ENCODE data around the gene PRRT4.
A peak's percentile ranks its signal among the peaks of the same experiment; 100 is the strongest.

Gene PRRT4

DNA sequence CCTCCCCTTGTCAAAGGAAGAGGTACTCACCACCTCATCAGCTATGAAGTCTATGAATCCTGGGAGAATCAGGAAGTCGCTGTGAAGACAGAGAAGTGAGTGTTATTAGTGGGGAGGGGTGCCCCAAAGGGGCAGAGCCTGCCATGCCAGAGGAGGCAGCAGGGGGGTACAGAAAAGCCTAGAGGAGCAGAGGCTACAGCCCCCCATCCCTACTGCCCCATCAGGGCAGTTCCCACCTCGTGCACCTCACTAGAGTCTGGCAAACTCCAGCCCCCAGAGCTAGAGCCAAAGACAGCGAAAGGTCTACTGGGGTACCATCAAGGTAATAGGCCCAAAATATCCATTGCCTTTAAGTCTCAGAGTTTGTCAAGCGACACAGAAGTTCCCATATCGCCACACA, 42.2 kb upstream of the PRRT4 start:
- DNase-seq (ENCODE audit: low read depth): no peak
- TF ChIP-seq, protein P1, sequence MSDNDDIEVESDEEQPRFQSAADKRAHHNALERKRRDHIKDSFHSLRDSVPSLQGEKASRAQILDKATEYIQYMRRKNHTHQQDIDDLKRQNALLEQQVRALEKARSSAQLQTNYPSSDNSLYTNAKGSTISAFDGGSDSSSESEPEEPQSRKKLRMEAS (IDR thresholded peaks at IDR 0.05; ENCODE audit: low read depth, low read length): no peak
- TF ChIP-seq, protein P2, sequence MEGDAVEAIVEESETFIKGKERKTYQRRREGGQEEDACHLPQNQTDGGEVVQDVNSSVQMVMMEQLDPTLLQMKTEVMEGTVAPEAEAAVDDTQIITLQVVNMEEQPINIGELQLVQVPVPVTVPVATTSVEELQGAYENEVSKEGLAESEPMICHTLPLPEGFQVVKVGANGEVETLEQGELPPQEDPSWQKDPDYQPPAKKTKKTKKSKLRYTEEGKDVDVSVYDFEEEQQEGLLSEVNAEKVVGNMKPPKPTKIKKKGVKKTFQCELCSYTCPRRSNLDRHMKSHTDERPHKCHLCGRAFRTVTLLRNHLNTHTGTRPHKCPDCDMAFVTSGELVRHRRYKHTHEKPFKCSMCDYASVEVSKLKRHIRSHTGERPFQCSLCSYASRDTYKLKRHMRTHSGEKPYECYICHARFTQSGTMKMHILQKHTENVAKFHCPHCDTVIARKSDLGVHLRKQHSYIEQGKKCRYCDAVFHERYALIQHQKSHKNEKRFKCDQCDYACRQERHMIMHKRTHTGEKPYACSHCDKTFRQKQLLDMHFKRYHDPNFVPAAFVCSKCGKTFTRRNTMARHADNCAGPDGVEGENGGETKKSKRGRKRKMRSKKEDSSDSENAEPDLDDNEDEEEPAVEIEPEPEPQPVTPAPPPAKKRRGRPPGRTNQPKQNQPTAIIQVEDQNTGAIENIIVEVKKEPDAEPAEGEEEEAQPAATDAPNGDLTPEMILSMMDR (IDR thresholded peaks at IDR 0.05; ENCODE audit: low read depth, low read length): no peak
- TF ChIP-seq POLR2A (IDR thresholded peaks at IDR 0.05; ENCODE audit: extremely low read depth, insufficient read length): no peak
- no peak for TF ChIP-seq MYC (IDR thresholded peaks at IDR 0.05; ENCODE audit: low read depth, low read length)
- H3K4me3 ChIP-seq (ENCODE audit: low read depth, low read length): peak overlapping the region; percentile 87

DNA sequence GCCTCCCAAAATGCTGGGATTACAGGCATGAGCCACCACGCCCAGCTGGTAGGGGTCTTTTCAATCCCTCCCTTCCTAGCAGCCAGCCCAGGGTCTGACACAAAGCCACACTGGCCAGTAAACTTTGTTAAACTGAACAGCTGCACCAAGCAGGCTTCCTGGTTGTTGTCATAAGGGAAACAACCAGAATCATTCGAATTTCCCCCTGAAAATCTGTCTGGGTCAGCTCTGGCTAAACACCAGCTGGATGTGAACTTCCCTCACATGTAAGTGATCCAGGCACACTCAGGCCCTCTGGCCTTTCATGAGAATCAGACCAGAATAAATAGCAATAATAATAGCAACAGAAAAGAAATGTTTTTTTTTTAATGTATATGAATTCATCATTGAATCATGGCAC, 40.9 kb upstream of the PRRT4 start:
- no peak overlapping the region for H3K4me3 ChIP-seq (ENCODE audit: low read depth, low read length)
- TF ChIP-seq MYC (IDR thresholded peaks at IDR 0.05; ENCODE audit: low read depth, low read length): no peak
- TF ChIP-seq, protein P1 (IDR thresholded peaks at IDR 0.05; ENCODE audit: low read depth, low read length): no peak
- TF ChIP-seq, protein P2 (IDR thresholded peaks at IDR 0.05; ENCODE audit: low read depth, low read length): no peak
- TF ChIP-seq POLR2A (IDR thresholded peaks at IDR 0.05; ENCODE audit: extremely low read depth, insufficient read length): no peak
- DNase-seq (ENCODE audit: low read depth): no peak

DNA sequence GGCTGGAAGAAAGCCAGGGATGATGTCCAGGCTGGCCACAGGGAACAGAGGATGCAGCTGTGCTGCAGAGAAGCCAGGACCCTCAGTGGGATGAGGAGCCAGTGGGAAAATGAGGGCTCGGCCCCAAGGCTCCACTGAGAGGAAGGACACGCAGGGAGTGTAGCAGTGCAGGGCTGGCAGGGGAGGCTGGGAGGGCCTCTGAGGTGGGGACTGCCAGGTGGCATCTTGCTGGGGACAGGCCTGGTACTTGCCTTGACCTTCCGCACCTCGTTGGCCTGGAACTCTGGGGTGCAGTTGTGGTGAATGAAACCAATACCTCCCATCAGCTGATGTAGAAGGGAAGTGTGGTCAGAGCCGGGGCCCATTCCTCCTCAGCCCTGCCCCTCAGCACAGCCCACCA, 39.1 kb upstream of the PRRT4 start:
- no peak for DNase-seq (ENCODE audit: low read depth)
- H3K4me3 ChIP-seq (ENCODE audit: low read depth, low read length): no peak overlapping the region
- TF ChIP-seq, protein P1 (IDR thresholded peaks at IDR 0.05; ENCODE audit: low read depth, low read length): no peak
- TF ChIP-seq POLR2A (IDR thresholded peaks at IDR 0.05; ENCODE audit: extremely low read depth, insufficient read length): no peak

DNA sequence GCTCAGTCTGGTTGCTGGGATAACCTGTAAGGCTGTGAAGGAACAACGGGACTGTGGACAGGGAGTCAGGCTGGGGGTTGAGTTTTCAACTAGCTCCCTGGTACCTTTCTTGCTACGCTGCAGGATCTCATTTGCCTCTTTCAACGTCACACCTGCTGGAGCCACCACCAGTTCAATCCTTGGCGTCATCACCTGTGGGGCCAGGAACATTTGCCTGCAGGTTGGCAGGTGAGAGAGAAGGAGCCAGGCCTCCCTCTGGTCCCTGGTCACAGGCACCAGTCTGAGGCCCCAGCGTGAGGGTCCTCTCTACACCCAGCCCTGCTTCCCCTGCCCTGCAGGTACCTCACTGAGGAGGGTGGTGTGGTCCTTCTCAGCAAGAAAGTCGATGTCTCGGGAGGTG, 38.5 kb upstream of the PRRT4 start:
- TF ChIP-seq, protein P1 (IDR thresholded peaks at IDR 0.05; ENCODE audit: low read depth, low read length): no peak
- TF ChIP-seq MYC (IDR thresholded peaks at IDR 0.05; ENCODE audit: low read depth, low read length): no peak
- TF ChIP-seq POLR2A (IDR thresholded peaks at IDR 0.05; ENCODE audit: extremely low read depth, insufficient read length): no peak
- TF ChIP-seq, protein P2 (IDR thresholded peaks at IDR 0.05; ENCODE audit: low read depth, low read length): no peak
- DNase-seq (ENCODE audit: low read depth): no peak
- no peak overlapping the region for H3K4me3 ChIP-seq (ENCODE audit: low read depth, low read length)

DNA sequence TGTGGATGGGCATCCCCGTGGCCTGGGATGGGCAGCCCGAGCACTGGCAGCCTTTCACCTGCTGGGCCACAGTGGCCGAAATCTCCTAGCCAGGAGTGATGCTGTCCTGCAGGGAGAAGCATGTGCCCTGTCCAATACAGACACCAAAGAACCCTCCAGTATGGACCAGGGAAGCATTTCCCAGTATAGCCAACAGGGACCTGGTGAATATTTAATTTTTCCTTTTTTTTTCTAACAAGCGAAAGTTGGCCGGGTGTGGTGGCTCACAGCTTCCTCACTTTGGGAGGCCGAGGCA, 37.3 kb upstream of the PRRT4 start:
- H3K4me3 ChIP-seq (ENCODE audit: low read depth, low read length): no peak overlapping the region
- no peak for DNase-seq (ENCODE audit: low read depth)
- TF ChIP-seq, protein P2 (IDR thresholded peaks at IDR 0.05; ENCODE audit: low read depth, low read length): no peak
- TF ChIP-seq POLR2A (IDR thresholded peaks at IDR 0.05; ENCODE audit: extremely low read depth, insufficient read length) (no peak), MYC (IDR thresholded peaks at IDR 0.05; ENCODE audit: low read depth, low read length) (no peak)
- TF ChIP-seq, protein P1 (IDR thresholded peaks at IDR 0.05; ENCODE audit: low read depth, low read length): no peak

DNA sequence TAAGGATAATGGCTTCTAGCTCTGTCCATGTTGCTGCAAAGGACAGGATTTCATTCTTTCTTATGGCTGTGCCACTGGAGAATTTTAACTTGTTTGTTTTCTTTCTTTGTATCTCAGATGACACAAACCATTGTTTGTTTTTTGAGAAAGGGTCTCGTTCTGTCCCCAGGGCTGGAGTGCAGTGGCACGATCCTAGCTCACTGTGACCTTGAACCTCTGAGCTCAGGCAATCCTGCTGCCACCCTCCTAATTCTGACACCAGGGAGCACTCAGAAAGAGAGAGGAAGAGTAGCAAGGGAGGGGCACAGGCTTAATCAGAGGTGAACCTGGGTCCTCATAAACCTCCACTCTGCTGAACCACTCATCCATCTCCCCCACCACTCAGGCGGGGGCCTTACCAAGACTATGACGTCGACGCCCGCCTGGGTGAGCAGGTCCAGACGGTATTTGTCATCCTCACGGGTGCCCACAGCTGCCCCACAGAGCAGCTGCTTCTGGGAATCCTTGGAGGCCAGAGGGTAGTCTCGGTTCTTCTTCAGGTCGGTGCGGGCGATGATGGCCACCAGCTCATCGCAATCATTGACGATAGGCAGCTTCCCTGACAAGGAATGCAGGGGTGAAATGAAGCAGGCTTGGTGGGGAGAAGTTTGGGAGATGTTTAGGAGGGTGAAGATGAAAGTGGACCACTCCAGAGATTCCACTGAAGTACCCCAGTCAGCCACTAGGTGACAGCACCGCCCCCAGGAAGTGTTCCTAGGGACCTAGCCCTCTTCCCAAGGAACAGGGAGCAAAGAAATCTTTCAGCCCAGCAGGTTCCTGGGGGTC, 36.7 kb upstream of the PRRT4 start:
- TF ChIP-seq POLR2A (IDR thresholded peaks at IDR 0.05; ENCODE audit: extremely low read depth, insufficient read length) (no peak), MYC (IDR thresholded peaks at IDR 0.05; ENCODE audit: low read depth, low read length) (no peak)
- TF ChIP-seq, protein P2 (IDR thresholded peaks at IDR 0.05; ENCODE audit: low read depth, low read length): peak; percentile 98
- TF ChIP-seq, protein P1 (IDR thresholded peaks at IDR 0.05; ENCODE audit: low read depth, low read length): no peak
- DNase-seq (ENCODE audit: low read depth): peak; percentile 54
- no peak overlapping the region for H3K4me3 ChIP-seq (ENCODE audit: low read depth, low read length)
